HepG2 (cell line): ENCODE results near the gene SMARCA4. TPM values are rescaled to one million over a fixed set of nuclear protein-coding genes. Genes with fewer than 3 reads are reported as not detected.

Source experiments
- ATAC-seq: fragments of 200-7000 bp; cut with Tn5 transposase; 3 replicates; pipeline ENCODE4 v1.9.1; 2020; ENCODE audit warnings: mild to moderate bottlenecking, moderate library complexity
- BruUV-seq: library from RNA; stranded (reverse); fragments of 400-500 nt; replicated peaks from 2 replicates; lab custom pipeline; 2021; lab: Mats Ljungman, UMichigan
- CTCF ChIA-PET: fragments of 300-600 bp; formaldehyde crosslinking; extraction: SDS; loops from one replicate; lab custom pipeline; 2021; ENCODE audit warnings: low total read pairs, inconsistent platforms, low intra/inter-chr PET ratio; lab: Yijun Ruan, JAX
- POLR2A ChIA-PET: fragments of 350-600 bp; sonication (Branson Sonifier 250); formaldehyde crosslinking; loops from one replicate; lab custom pipeline; 2020; ENCODE audit warnings: antibody characterized with exemption, inconsistent platforms; lab: Yijun Ruan, JAX
- DNase-seq: peaks from one replicate; pipeline ENCODE4 v3.0.0-alpha.2; 2015; ENCODE audit warnings: low spot score
- FAIRE-seq: peaks from 3 replicates; lab custom pipeline; 2011; peaks lifted over from hg19 to GRCh38; lab: Jason Lieb, UNC
- H2AFZ ChIP-seq: one replicate; pipeline ENCODE4 v1.6.1; 2011; ENCODE audit warnings: low read length, inconsistent platforms
- H3K27ac ChIP-seq: fragments of 300-600 bp; 3 replicates; pipeline ENCODE4 v1.8.0; 2011; ENCODE audit warnings: mixed run types, mild to moderate bottlenecking, mixed read lengths, low read length, inconsistent platforms; ENCODE audit not compliant: insufficient read depth; ENCODE audit errors: extremely low read length
- H3K27me3 ChIP-seq, 2 experiments: fragments of 200-600 bp in 1 of 2; 2 replicates in 1 of 2; 3 replicates in 1 of 2; pipeline versions ENCODE4 v1.6.0 to v1.8.0; 2011; ENCODE audit warnings: low read length in 2 of 2, mild to moderate bottlenecking in 2 of 2, moderate library complexity in 2 of 2, inconsistent platforms in 1 of 2; ENCODE audit not compliant: insufficient read depth in 2 of 2, control insufficient read depth in 1 of 2
- H3K36me3 ChIP-seq, 2 experiments: fragments of 200-600 bp in 1 of 2; replicated peaks in 1 of 2; 2 replicates in 1 of 2; 3 replicates in 1 of 2; pipeline versions ENCODE4 v1.5.1 to v1.8.0; 2011; ENCODE audit warnings: low read length in 2 of 2, inconsistent platforms in 1 of 2; ENCODE audit not compliant: insufficient read depth in 2 of 2, control insufficient read depth in 1 of 2
- H3K4me1 ChIP-seq: 2 replicates; pipeline ENCODE4 v1.5.1; 2012; ENCODE audit warnings: low read length, inconsistent platforms; ENCODE audit not compliant: insufficient read depth
- H3K4me2 ChIP-seq: 2 replicates; pipeline ENCODE4 v1.6.0; 2011; ENCODE audit warnings: low read depth, low read length, inconsistent platforms
- H3K4me3 ChIP-seq, 3 experiments: fragments of 200-600 bp in 1 of 3; sonication (generic), shearing (Covaris generic) in 1 of 3; replicated peaks in 1 of 3; 2 replicates each; pipeline ENCODE4 v1.5.1; 2011 to 2016; ENCODE audit warnings: low read length in 3 of 3, inconsistent platforms in 2 of 3, low read depth in 2 of 3, mild to moderate bottlenecking in 2 of 3, control low read depth in 1 of 3, mixed read lengths in 1 of 3; ENCODE audit not compliant: insufficient read depth in 1 of 3
- H3K79me2 ChIP-seq: one replicate; pipeline ENCODE4 v1.6.1; 2011; ENCODE audit warnings: low read length, inconsistent platforms; ENCODE audit not compliant: insufficient read depth
- H3K9ac ChIP-seq: 2 replicates; pipeline ENCODE4 v1.6.0; 2011; ENCODE audit warnings: mild to moderate bottlenecking, low read depth, low read length, inconsistent platforms; ENCODE audit not compliant: insufficient read depth
- H3K9me3 ChIP-seq: 2 replicates; pipeline ENCODE4 v1.5.1; 2012; ENCODE audit warnings: mild to moderate bottlenecking, low read length
- H4K20me1 ChIP-seq: 2 replicates; pipeline ENCODE4 v1.6.0; 2011; ENCODE audit warnings: inconsistent platforms, mild to moderate bottlenecking, low read length, moderate library complexity; ENCODE audit not compliant: insufficient read depth
- AGO2 ChIP-seq: fragments of 200-400 bp; formaldehyde crosslinking; optimal IDR thresholded peaks from 2 replicates; pipeline ENCODE3; 2017; ENCODE audit warnings: mild to moderate bottlenecking, low read depth, low read length, moderate library complexity
- GFI1 ChIP-seq: sonication (generic); formaldehyde crosslinking; IDR thresholded peaks from 2 replicates; pipeline ENCODE4 v1.5.0; 2020; ENCODE audit warnings: missing genetic modification reagents, mild to moderate bottlenecking, borderline replicate concordance
- HIC2 ChIP-seq: sonication (generic); formaldehyde crosslinking; IDR thresholded peaks from 2 replicates; pipeline ENCODE4 v1.9.0; 2022; ENCODE audit warnings: low read depth, missing genetic modification reagents
- ISL2 ChIP-seq: sonication (generic); formaldehyde crosslinking; IDR thresholded peaks from 2 replicates; pipeline ENCODE4 v1.5.0; 2020; ENCODE audit warnings: missing genetic modification reagents
- MXD4 ChIP-seq: IDR thresholded peaks from 2 replicates; pipeline ENCODE4 v1.6.1; 2016; ENCODE audit warnings: mild to moderate bottlenecking, missing biosample characterization, missing genetic modification reagents
- NR2F1 ChIP-seq, 2 experiments: fragments of 450-650 bp in 1 of 2; formaldehyde crosslinking in 1 of 2; IDR thresholded peaks; 2 replicates each; pipeline versions ENCODE4 v1.5.0 to v1.6.1; 2016 to 2020; ENCODE audit warnings: mild to moderate bottlenecking in 1 of 2, missing compliant biosample characterization in 1 of 2, missing genetic modification reagents in 1 of 2, moderate library complexity in 1 of 2
- TFAP4 ChIP-seq: sonication (generic); IDR thresholded peaks from 2 replicates; pipeline ENCODE4 v1.6.1; 2016; ENCODE audit warnings: low read depth, borderline replicate concordance
- ZNF597 ChIP-seq: sonication (generic); formaldehyde crosslinking; IDR thresholded peaks from 2 replicates; pipeline ENCODE4 v1.5.0; 2020; ENCODE audit warnings: missing genetic modification reagents
- ZNF619 ChIP-seq: sonication (generic); formaldehyde crosslinking; IDR thresholded peaks from 2 replicates; pipeline ENCODE4 v1.4.0; 2020; ENCODE audit warnings: mild to moderate bottlenecking, missing genetic modification reagents
- WGBS: methylation state at CpG from one replicate; pipeline ENCODE4 v1.1.6; 2017; ENCODE audit warnings: low lambda C conversion rate; 5-methylcytosine and 5-hydroxymethylcytosine counted together
- in situ Hi-C: cut with HindIII; loops from 2 replicates; pipeline ENCODE4 v1.10.0; 2017; ENCODE audit warnings: low pct_unique_long_range_greater_than_20kb; ENCODE audit not compliant: extremely low pct_ligation_motif_present
- intact Hi-C: fragments of 100-400 bp; cut with micrococcal nuclease; formaldehyde crosslinking; loops from one replicate; pipeline ENCODE4 v1.10.0; 2022; ENCODE audit not compliant: unreplicated experiment
- polyA plus RNA-seq, 8 experiments: library from polyadenylated mRNA; depleted of rRNA in 3 of 8; stranded (reverse) in 7 of 8; unstranded in 1 of 8; fragments of >200 nt; fragmentation: Illumina TruSeq in 4 of 8; extraction: Trizol in 4 of 8; gene quantifications; 2 replicates each; pipeline versions ENCODE4 v1.2.1 to v1.2.3, GENCODE V29; 2011 to 2016; ENCODE audit warnings: low read depth in 4 of 8, missing spikeins in 1 of 8, mixed read lengths in 1 of 8; ENCODE audit not compliant: insufficient read depth in 1 of 8
- total RNA-seq, 5 experiments: library from RNA; depleted of rRNA; stranded (reverse); fragments of >200 nt; fragmentation: Illumina TruSeq; extraction: Trizol; gene quantifications; 2 replicates each; pipeline ENCODE4 v1.2.3, GENCODE V29; 2016; ENCODE audit warnings: low read depth in 1 of 5

SMARCA4 gene
- total and polyA plus RNA-seq, 2 of the 13 experiments (the other 11 are each of a cell fraction or from before 2014, with no cell fraction given), result 25.4 to 45.9 TPM

GRCh38 chr19:11038511-11038910 lies 77.7 kb downstream of the SMARCA4 start (continued):
- TF ChIP-seq HIC2, result no peak
- TF ChIP-seq ISL2, result no peak
- no peak for TF ChIP-seq NR2F1 (CRISPR knock-in tag; IDR thresholded peaks at IDR 0.05)

GRCh38 chr19:11041194-11041593 lies 80.4 kb downstream of the SMARCA4 start:
- H3K9ac ChIP-seq, result no peak overlapping the region
- H3K27ac ChIP-seq, result no peak overlapping the region
- H3K79me2 ChIP-seq, result no peaks in the 10 kb centered on the region
- no peak for FAIRE-seq
- in situ Hi-C loops, result no loop called here
- H3K4me2 ChIP-seq, result no peak overlapping the region
- 98% methylated on average over 33 of the region's 33 CpGs for WGBS
- CTCF ChIA-PET, result no interaction called here
- no peaks in the 10 kb centered on the region for H3K4me1 ChIP-seq
- no peak for ATAC-seq
- no peaks in the 10 kb centered on the region for H3K9me3 ChIP-seq
- no peak for TF ChIP-seq ZNF597 (CRISPR knock-in tag)
- peak; percentile 35 for TF ChIP-seq AGO2
- TF ChIP-seq MXD4 (CRISPR knock-in tag), result no peak
- TF ChIP-seq ZNF619 (CRISPR knock-in tag), result no peak
- TF ChIP-seq GFI1 (CRISPR knock-in tag), result no peak
- no peak for TF ChIP-seq TFAP4
- peaks cover 14 to 57% of the 10 kb centered on the region in 2 experiments for H3K36me3 ChIP-seq
- BruUV-seq, result no TSS peak
- intact Hi-C loops, result no loop called here
- POLR2A ChIA-PET, result no interaction called here
- DNase-seq, result no peak
- H3K27me3 ChIP-seq, result no peaks in the 10 kb centered on the region
- peaks cover 1% of the 10 kb centered on the region; the same call in 1 of the 2 replicates for H4K20me1 ChIP-seq
- H3K4me3 ChIP-seq, result no peak overlapping the region
- H2AFZ ChIP-seq, result no peak overlapping the region
